Peyer's patch (tissue), 4 donors: ENCODE data around the gene F8.

Experiments
- POLR2A ChIP-seq, 2 donors: fragments of 450-650 bp; IDR thresholded peaks; one replicate each; pipeline ENCODE4 v1.5.1; 2017; ENCODE audit warnings: antibody characterized with exemption in 2 of 2, mild to moderate bottlenecking in 2 of 2, moderate library complexity in 2 of 2
- TF ChIP-seq, protein P1 (sequence below), 6 experiments: fragments of 450-650 bp in 4 of 6; fragments of 200-600 bp in 2 of 6; sonication (generic) in 1 of 6; IDR thresholded peaks; one replicate each; pipeline ENCODE4 v1.5.1; 2017 to 2019; ENCODE audit warnings: antibody characterized with exemption in 6 of 6, mild to moderate bottlenecking in 3 of 6, moderate library complexity in 1 of 6

DNA sequence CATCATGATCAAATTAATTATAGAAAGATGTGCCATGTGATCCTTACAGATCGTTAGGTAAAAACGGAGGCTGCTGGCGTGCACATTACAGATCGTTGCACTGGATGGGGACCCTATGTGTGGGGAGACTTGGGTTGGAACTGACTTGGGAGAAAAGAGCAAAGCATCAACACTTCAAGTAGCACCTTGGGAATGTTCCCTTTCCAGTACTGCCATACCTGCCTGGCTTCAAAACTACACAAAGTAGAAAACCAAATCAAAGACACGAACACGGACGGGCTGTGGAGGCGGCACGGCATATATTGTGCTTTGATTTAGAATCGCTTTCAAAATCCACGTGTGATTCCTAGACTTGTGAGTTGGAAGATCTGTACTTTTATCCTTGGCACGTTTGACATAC is 47.5 kb upstream of the F8 start:
- TF ChIP-seq, protein P1, sequence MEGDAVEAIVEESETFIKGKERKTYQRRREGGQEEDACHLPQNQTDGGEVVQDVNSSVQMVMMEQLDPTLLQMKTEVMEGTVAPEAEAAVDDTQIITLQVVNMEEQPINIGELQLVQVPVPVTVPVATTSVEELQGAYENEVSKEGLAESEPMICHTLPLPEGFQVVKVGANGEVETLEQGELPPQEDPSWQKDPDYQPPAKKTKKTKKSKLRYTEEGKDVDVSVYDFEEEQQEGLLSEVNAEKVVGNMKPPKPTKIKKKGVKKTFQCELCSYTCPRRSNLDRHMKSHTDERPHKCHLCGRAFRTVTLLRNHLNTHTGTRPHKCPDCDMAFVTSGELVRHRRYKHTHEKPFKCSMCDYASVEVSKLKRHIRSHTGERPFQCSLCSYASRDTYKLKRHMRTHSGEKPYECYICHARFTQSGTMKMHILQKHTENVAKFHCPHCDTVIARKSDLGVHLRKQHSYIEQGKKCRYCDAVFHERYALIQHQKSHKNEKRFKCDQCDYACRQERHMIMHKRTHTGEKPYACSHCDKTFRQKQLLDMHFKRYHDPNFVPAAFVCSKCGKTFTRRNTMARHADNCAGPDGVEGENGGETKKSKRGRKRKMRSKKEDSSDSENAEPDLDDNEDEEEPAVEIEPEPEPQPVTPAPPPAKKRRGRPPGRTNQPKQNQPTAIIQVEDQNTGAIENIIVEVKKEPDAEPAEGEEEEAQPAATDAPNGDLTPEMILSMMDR (IDR thresholded peaks at IDR 0.05): no peak
- TF ChIP-seq POLR2A (IDR thresholded peaks at IDR 0.05): no peak
